GM21381 (cell line): ENCODE results near the gene PTPRR.

Experiments
- ATAC-seq: cut with Tn5 transposase; IDR thresholded peaks from one replicate; pipeline ENCODE4 v1.9.1; 2021; ENCODE audit warnings: mild to moderate bottlenecking, moderate library complexity; ENCODE audit not compliant: unreplicated experiment

Gene PTPRR

GRCh38 chr12:70918321-70918720 lies 2.2 kb downstream of the PTPRR start:
- ATAC-seq: no peak

GRCh38 chr12:70910666-70911065 lies 9.9 kb downstream of the PTPRR start:
- no peak for ATAC-seq

GRCh38 chr12:70908978-70909377 lies 11.6 kb downstream of the PTPRR start:
- ATAC-seq: no peak

GRCh38 chr12:70907412-70907811 lies 13.1 kb downstream of the PTPRR start:
- no peak for ATAC-seq

- ATAC-seq: no peak
Measured at GRCh38 chr12:70895956-70896355, 24.6 kb downstream of the PTPRR start.

- ATAC-seq: no peak
Measured at GRCh38 chr12:70892593-70892992, 27.9 kb downstream of the PTPRR start.

GRCh38 chr12:70890895-70891832 lies 29.4 kb downstream of the PTPRR start:
- ATAC-seq: no peak

- ATAC-seq: no peak
Measured at GRCh38 chr12:70885956-70886355, 34.6 kb downstream of the PTPRR start.

GRCh38 chr12:70883855-70884254 lies 36.7 kb downstream of the PTPRR start:
- ATAC-seq: no peak

- ATAC-seq: no peak
Measured at GRCh38 chr12:70880744-70881143, 39.8 kb downstream of the PTPRR start.

- ATAC-seq: no peak
Measured at GRCh38 chr12:70876952-70877351, 43.6 kb downstream of the PTPRR start.

GRCh38 chr12:70875628-70876027 lies 44.9 kb downstream of the PTPRR start:
- ATAC-seq: no peak

GRCh38 chr12:70854881-70855568 lies 65.5 kb downstream of the PTPRR start:
- no peak for ATAC-seq

- no peak for ATAC-seq
Measured at GRCh38 chr12:70854138-70854537, 66.4 kb downstream of the PTPRR start.

GRCh38 chr12:70853326-70853725 lies 67.2 kb downstream of the PTPRR start:
- no peak for ATAC-seq

GRCh38 chr12:70852416-70853150 lies 68.0 kb downstream of the PTPRR start:
- ATAC-seq: no peak

GRCh38 chr12:70849265-70849960 lies 71.1 kb downstream of the PTPRR start:
- no peak for ATAC-seq

GRCh38 chr12:70847871-70848270 lies 72.7 kb downstream of the PTPRR start:
- ATAC-seq: no peak

- ATAC-seq: no peak
Measured at GRCh38 chr12:70845268-70845667, 75.3 kb downstream of the PTPRR start.

GRCh38 chr12:70843363-70843762 lies 77.2 kb downstream of the PTPRR start:
- ATAC-seq: no peak

GRCh38 chr12:70842942-70843341 lies 77.6 kb downstream of the PTPRR start:
- no peak for ATAC-seq
